ENCODE results near the gene PGAP6. TPM values are rescaled to one million over a fixed set of nuclear protein-coding genes. Genes with fewer than 3 reads are reported as not detected.

PGAP6 gene
- total RNA-seq, 1 donor from 2014 or later = 80.5 TPM

DNA sequence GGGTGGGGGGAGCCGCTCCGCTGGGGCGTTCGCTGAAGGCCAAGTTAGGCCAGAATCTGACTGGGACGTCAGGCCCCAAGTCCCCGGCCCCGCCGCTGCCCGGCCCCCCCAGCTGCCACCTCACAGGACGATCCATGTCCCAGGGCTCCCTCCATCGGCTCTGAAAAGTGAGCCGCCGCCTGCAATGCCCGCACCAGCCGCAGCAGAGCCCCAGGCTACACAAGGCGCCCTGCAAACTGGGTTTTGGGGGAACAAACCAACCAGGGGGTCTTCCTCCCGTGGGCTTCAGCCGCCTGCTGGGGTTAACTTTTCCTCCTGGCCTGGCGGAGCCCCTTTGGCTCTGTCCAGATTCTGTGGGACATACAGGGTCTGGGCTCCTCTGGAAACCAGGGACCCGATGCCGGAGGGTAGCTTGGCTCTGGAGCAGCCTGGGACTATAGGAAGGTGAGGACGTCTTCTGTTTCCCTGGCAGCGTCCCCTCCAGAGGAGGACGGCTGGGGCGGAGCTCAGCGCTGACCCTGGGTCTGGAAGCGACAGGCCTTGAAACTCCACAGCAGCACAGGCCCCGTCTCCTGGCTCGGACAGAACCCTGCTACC is 16.1 kb upstream of the PGAP6 start:
- Histone ChIP-seq H3K27me3 (ENCODE audit: insufficient read depth, low read length) (no peaks in the 10 kb centered on the region), H4K20me1 (ENCODE audit: insufficient read depth, low read length) (peaks cover 25% of the 10 kb centered on the region), H3K9ac (ENCODE audit: low read length) (peak overlapping the region; percentile 63), H3K4me3 (ENCODE audit: insufficient read depth, low read depth, low read length) (peak overlapping the region; percentile 33), H3K9me3 (ENCODE audit: insufficient read depth, low read depth, low read length) (no peaks in the 10 kb centered on the region), H3K79me2 (ENCODE audit: insufficient read depth, low read length) (peaks cover 7% of the 10 kb centered on the region), H3K4me1 (ENCODE audit: insufficient read depth, low read length) (peaks cover 8% of the 10 kb centered on the region), H3K36me3 (ENCODE audit: insufficient read depth, low read length) (no peaks in the 10 kb centered on the region), H2AFZ (ENCODE audit: low read depth, low read length) (no peak overlapping the region), H3K27ac (ENCODE audit: low read depth, low read length) (no peak overlapping the region), H3K4me2 (ENCODE audit: low read length) (peak overlapping the region; percentile 78)
- peak overlapping the region; percentile 66 for H3K27ac Mint-ChIP-seq (ENCODE audit: unreplicated experiment)
- peaks cover 2% of the 10 kb centered on the region for H3K36me3 Mint-ChIP-seq (ENCODE audit: low read depth, unreplicated experiment)
- no peaks in the 10 kb centered on the region for H3K27me3 Mint-ChIP-seq (ENCODE audit: low read depth, unreplicated experiment)
- TF ChIP-seq, protein P1, sequence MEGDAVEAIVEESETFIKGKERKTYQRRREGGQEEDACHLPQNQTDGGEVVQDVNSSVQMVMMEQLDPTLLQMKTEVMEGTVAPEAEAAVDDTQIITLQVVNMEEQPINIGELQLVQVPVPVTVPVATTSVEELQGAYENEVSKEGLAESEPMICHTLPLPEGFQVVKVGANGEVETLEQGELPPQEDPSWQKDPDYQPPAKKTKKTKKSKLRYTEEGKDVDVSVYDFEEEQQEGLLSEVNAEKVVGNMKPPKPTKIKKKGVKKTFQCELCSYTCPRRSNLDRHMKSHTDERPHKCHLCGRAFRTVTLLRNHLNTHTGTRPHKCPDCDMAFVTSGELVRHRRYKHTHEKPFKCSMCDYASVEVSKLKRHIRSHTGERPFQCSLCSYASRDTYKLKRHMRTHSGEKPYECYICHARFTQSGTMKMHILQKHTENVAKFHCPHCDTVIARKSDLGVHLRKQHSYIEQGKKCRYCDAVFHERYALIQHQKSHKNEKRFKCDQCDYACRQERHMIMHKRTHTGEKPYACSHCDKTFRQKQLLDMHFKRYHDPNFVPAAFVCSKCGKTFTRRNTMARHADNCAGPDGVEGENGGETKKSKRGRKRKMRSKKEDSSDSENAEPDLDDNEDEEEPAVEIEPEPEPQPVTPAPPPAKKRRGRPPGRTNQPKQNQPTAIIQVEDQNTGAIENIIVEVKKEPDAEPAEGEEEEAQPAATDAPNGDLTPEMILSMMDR (IDR thresholded peaks at IDR 0.05; ENCODE audit: insufficient read depth, low read depth, low read length) = no peak
- TF ChIP-seq EZH2 (IDR thresholded peaks at IDR 0.05; ENCODE audit: insufficient read depth, low read length) = no peak
- no peaks in the 10 kb centered on the region for H3K4me1 Mint-ChIP-seq (ENCODE audit: low read depth, unreplicated experiment)
- FAIRE-seq = no peak
- H3K9me3 Mint-ChIP-seq (ENCODE audit: unreplicated experiment) = no peaks in the 10 kb centered on the region
- DNase-seq (ENCODE audit: low read depth) = peak; percentile 30
- H3K4me3 Mint-ChIP-seq (ENCODE audit: unreplicated experiment) = peak overlapping the region; percentile 77

DNA sequence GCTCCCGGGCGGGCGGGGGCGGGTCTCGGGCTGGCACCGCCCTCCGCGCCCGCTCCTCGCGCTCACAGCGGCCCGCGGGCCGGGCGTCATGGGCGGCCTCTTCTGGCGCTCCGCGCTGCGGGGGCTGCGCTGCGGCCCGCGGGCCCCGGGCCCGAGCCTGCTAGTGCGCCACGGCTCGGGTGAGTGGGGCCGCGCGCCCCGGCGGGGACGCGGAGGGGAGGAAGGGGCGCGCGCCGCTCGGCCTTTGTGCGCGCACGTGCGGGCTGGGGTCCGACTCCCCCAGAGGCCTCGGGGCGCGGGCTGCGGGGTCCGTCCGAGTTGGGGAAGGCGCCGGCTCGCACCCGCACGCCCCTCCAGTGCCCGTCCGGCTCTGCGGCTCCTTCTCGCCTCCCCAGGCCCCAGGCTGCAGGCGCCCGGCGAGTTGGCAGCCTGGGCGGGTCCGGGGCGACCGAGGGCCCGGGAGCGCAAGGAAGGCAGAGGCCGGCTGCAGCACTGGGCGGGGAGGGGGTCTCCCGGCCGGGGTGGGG is 15.4 kb upstream of the PGAP6 start, which contains the start of gene NME4:
NME4 (plus strand) TSS at position 65 of the 527 bp plus-strand sequence; CDS start at position 89, 24 bp downstream.
- H3K4me3 Mint-ChIP-seq (ENCODE audit: unreplicated experiment) = peak within 1 kb of the TSS; percentile 92
- TF ChIP-seq EZH2 (IDR thresholded peaks at IDR 0.05; ENCODE audit: insufficient read depth, low read length) = no peak
- TF ChIP-seq, protein P1 (IDR thresholded peaks at IDR 0.05; ENCODE audit: insufficient read depth, low read depth, low read length) = no peak
- peak within 1 kb of the TSS; percentile 95 for H3K27ac Mint-ChIP-seq (ENCODE audit: unreplicated experiment)
- no peaks in the 10 kb centered on the region for H3K27me3 ChIP-seq (ENCODE audit: insufficient read depth, low read length)
- H3K4me1 Mint-ChIP-seq (ENCODE audit: low read depth, unreplicated experiment) = no peaks in the 10 kb centered on the region
- H3K27me3 Mint-ChIP-seq (ENCODE audit: low read depth, unreplicated experiment) = no peaks in the 10 kb centered on the region
- H3K9me3 ChIP-seq (ENCODE audit: insufficient read depth, low read depth, low read length) = no peaks in the 10 kb centered on the region
- peak within 1 kb of the TSS; percentile 57 for H3K4me3 ChIP-seq (ENCODE audit: insufficient read depth, low read depth, low read length)
- no peak for FAIRE-seq
- no peaks in the 10 kb centered on the region for H3K36me3 ChIP-seq (ENCODE audit: insufficient read depth, low read length)
- peaks cover 2% of the 10 kb centered on the region for H3K36me3 Mint-ChIP-seq (ENCODE audit: low read depth, unreplicated experiment)
- H3K79me2 ChIP-seq (ENCODE audit: insufficient read depth, low read length) = peaks cover 7% of the 10 kb centered on the region
- DNase-seq (ENCODE audit: low read depth) = no peak
- H4K20me1 ChIP-seq (ENCODE audit: insufficient read depth, low read length) = peaks cover 25% of the 10 kb centered on the region
- H3K9me3 Mint-ChIP-seq (ENCODE audit: unreplicated experiment) = no peaks in the 10 kb centered on the region
- H3K27ac ChIP-seq (ENCODE audit: low read depth, low read length) = peak within 1 kb of the TSS; percentile 19
- H3K4me2 ChIP-seq (ENCODE audit: low read length) = peak within 1 kb of the TSS; percentile 96
- H3K9ac ChIP-seq (ENCODE audit: low read length) = peak within 1 kb of the TSS; percentile 73
- peak within 1 kb of the TSS; percentile 88 for H2AFZ ChIP-seq (ENCODE audit: low read depth, low read length)
- peaks cover 8% of the 10 kb centered on the region for H3K4me1 ChIP-seq (ENCODE audit: insufficient read depth, low read length)

DNA sequence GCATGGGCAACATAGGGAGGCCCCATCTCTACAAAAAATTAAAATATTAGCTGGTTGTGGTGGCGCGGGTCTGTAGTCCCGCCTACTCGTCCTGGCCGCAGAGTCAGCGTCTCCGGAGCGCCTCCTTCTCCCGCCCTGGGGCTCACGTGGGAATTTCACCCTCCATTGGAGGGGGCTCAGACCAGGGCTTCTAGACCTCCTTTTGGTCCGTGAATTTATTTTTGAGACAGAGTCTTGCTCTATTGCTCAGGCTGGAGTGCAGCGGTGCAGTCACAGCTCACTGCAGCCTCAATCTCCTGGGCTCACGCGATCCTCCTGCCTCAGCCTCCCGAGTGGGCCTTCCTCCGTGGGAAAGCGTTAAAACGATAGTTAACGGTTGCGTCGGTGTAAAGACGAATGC is 14.8 kb upstream of the PGAP6 start:
- H3K4me1 ChIP-seq (ENCODE audit: insufficient read depth, low read length) = peaks cover 8% of the 10 kb centered on the region
- H2AFZ ChIP-seq (ENCODE audit: low read depth, low read length) = peak overlapping the region; percentile 88
- H3K27me3 Mint-ChIP-seq (ENCODE audit: low read depth, unreplicated experiment) = no peaks in the 10 kb centered on the region
- no peaks in the 10 kb centered on the region for H3K9me3 Mint-ChIP-seq (ENCODE audit: unreplicated experiment)
- no peak for TF ChIP-seq EZH2 (IDR thresholded peaks at IDR 0.05; ENCODE audit: insufficient read depth, low read length)
- TF ChIP-seq, protein P1 (IDR thresholded peaks at IDR 0.05; ENCODE audit: insufficient read depth, low read depth, low read length) = no peak
- peaks cover 2% of the 10 kb centered on the region for H3K36me3 Mint-ChIP-seq (ENCODE audit: low read depth, unreplicated experiment)
- FAIRE-seq = no peak
- H3K4me1 Mint-ChIP-seq (ENCODE audit: low read depth, unreplicated experiment) = no peaks in the 10 kb centered on the region
- peak overlapping the region; percentile 95 for H3K27ac Mint-ChIP-seq (ENCODE audit: unreplicated experiment)
- peaks cover 25% of the 10 kb centered on the region for H4K20me1 ChIP-seq (ENCODE audit: insufficient read depth, low read length)
- peak overlapping the region; percentile 60 for H3K9ac ChIP-seq (ENCODE audit: low read length)
- H3K9me3 ChIP-seq (ENCODE audit: insufficient read depth, low read depth, low read length) = peaks cover 4% of the 10 kb centered on the region
- H3K36me3 ChIP-seq (ENCODE audit: insufficient read depth, low read length) = no peaks in the 10 kb centered on the region
- H3K79me2 ChIP-seq (ENCODE audit: insufficient read depth, low read length) = peaks cover 7% of the 10 kb centered on the region
- H3K4me3 Mint-ChIP-seq (ENCODE audit: unreplicated experiment) = peak overlapping the region; percentile 92
- no peak overlapping the region for H3K27ac ChIP-seq (ENCODE audit: low read depth, low read length)
- H3K27me3 ChIP-seq (ENCODE audit: insufficient read depth, low read length) = no peaks in the 10 kb centered on the region
- peak overlapping the region; percentile 56 for H3K4me3 ChIP-seq (ENCODE audit: insufficient read depth, low read depth, low read length)
- H3K4me2 ChIP-seq (ENCODE audit: low read length) = peak overlapping the region; percentile 96
- DNase-seq (ENCODE audit: low read depth) = peak; percentile 35

Data from astrocyte (in vitro differentiated cells and primary cell).